GM10266 (cell line): ENCODE data around the gene GRM1.

Source experiments
- DNase-seq: peaks from one replicate; pipeline ENCODE4 v3.0.0; 2012; ENCODE audit errors: extremely low spot score
- CTCF ChIP-seq: IDR thresholded peaks from 2 replicates; pipeline ENCODE4 v1.5.1; 2012; ENCODE audit warnings: mild to moderate bottlenecking, low read depth; ENCODE audit not compliant: control insufficient read depth, insufficient read depth; ENCODE audit errors: missing control alignments

GRM1 gene

GRCh38 chr6:146065690-146066089, 36.8 kb downstream of the GRM1 start:
- no peak for TF ChIP-seq CTCF

GRCh38 chr6:146066506-146066905, 37.6 kb downstream of the GRM1 start:
- no peak for TF ChIP-seq CTCF
- DNase-seq: no peak

More at GRCh38 chr6:146065690-146066089, 36.8 kb downstream of the GRM1 start:
- no peak for DNase-seq

- TF ChIP-seq CTCF: no peak
Observed at GRCh38 chr6:146071781-146072180, 42.9 kb downstream of the GRM1 start.

GRCh38 chr6:146077992-146078391, 49.1 kb downstream of the GRM1 start:
- no peak for TF ChIP-seq CTCF
- no peak for DNase-seq

More at GRCh38 chr6:146071781-146072180, 42.9 kb downstream of the GRM1 start:
- no peak for DNase-seq

GRCh38 chr6:146087386-146087785, 58.5 kb downstream of the GRM1 start:
- DNase-seq: no peak
- no peak for TF ChIP-seq CTCF

- TF ChIP-seq CTCF: no peak
- DNase-seq: no peak
Observed at GRCh38 chr6:146090474-146090873, 61.6 kb downstream of the GRM1 start.

- no peak for DNase-seq
- no peak for TF ChIP-seq CTCF
Observed at GRCh38 chr6:146092961-146093686, 64.3 kb downstream of the GRM1 start.
